ENCODE measurements around the gene NDUFS5. TPM values are rescaled to one million over a fixed set of nuclear protein-coding genes. Genes with fewer than 3 reads are reported as not detected.
A peak's percentile ranks its signal among the peaks of the same experiment; 100 is the strongest.

NDUFS5 gene
- total RNA-seq, 1 experiment from 2014 or later = 316 TPM

- intact Hi-C loops (cut with micrococcal nuclease; ENCODE audit: unreplicated experiment) (no loop called here), in situ Hi-C loops (cut with HindIII; ENCODE audit: low pct_unique_long_range_greater_than_20kb, low sequenced_read_pairs) (no loop called here)
- ATAC-seq = peak; percentile 37; the same call in 1 of the 2 replicates
- CTCF ChIA-PET = interaction anchor here (0.6 to 0.7 kb wide), 2 partner anchors 44 to 125 kb away, joined by 3 to 4 read pairs; no protein-coding TSS in a partner anchor
- DNase-seq (ENCODE audit: low read depth, low spot score) = no peak
- Histone ChIP-seq H3K36me3 (ENCODE audit: control insufficient read depth, insufficient read depth, low read length) (no peaks in the 10 kb centered on the region), H3K4me1 (ENCODE audit: control insufficient read depth, insufficient read depth, low read length) (no peaks in the 10 kb centered on the region), H3K4me3 (ENCODE audit: low read depth in 2 of 2, low read length in 2 of 2) (no peak overlapping the region), H3K9me3 (ENCODE audit: control insufficient read depth, insufficient read depth, low read depth, low read length) (no peaks in the 10 kb centered on the region), H3K27ac (ENCODE audit: low read length) (no peak overlapping the region), H3K27me3 (ENCODE audit: control insufficient read depth, insufficient read depth, low read length) (peaks cover 4% of the 10 kb centered on the region; the same call in 1 of the 2 replicates)
- POLR2A ChIA-PET = no interaction called here
- BruUV-seq (replicated peaks) = no TSS peak
- TF ChIP-seq TCF7L2 (IDR thresholded peaks at IDR 0.05; ENCODE audit: low read depth, low read length) (no peak), CTCF (IDR thresholded peaks at IDR 0.05) (no peak), REST (IDR thresholded peaks at IDR 0.05; ENCODE audit: insufficient read depth in 1 of 2, low read depth in 2 of 2, low read length in 1 of 2) (no peak), POLR2AphosphoS5 (IDR thresholded peaks at IDR 0.05; ENCODE audit: low read depth, low read length) (no peak), SIN3A (IDR thresholded peaks at IDR 0.05; ENCODE audit: borderline replicate concordance, insufficient read depth, low read depth, low read length) (no peak)
Measured at GRCh38 chr1:39082811-39083576, 56.8 kb downstream of the NDUFS5 start.

GRCh38 chr1:39084191-39084590, 58.0 kb downstream of the NDUFS5 start:
- Histone ChIP-seq H3K9me3 (ENCODE audit: control insufficient read depth, insufficient read depth, low read depth, low read length) (no peaks in the 10 kb centered on the region), H3K4me1 (ENCODE audit: control insufficient read depth, insufficient read depth, low read length) (no peaks in the 10 kb centered on the region), H3K36me3 (ENCODE audit: control insufficient read depth, insufficient read depth, low read length) (no peaks in the 10 kb centered on the region), H3K4me3 (ENCODE audit: low read depth in 2 of 2, low read length in 2 of 2) (no peak overlapping the region), H3K27me3 (ENCODE audit: control insufficient read depth, insufficient read depth, low read length) (peaks cover 4% of the 10 kb centered on the region; the same call in 1 of the 2 replicates), H3K27ac (ENCODE audit: low read length) (no peak overlapping the region)
- DNase-seq (ENCODE audit: low read depth, low spot score) (no peak), ATAC-seq (no peak)
- TF ChIP-seq CTCF (IDR thresholded peaks at IDR 0.05) (no peak), REST (IDR thresholded peaks at IDR 0.05; ENCODE audit: insufficient read depth in 1 of 2, low read depth in 2 of 2, low read length in 1 of 2) (no peak), SIN3A (IDR thresholded peaks at IDR 0.05; ENCODE audit: borderline replicate concordance, insufficient read depth, low read depth, low read length) (no peak), POLR2AphosphoS5 (IDR thresholded peaks at IDR 0.05; ENCODE audit: low read depth, low read length) (no peak), TCF7L2 (IDR thresholded peaks at IDR 0.05; ENCODE audit: low read depth, low read length) (no peak)
- no TSS peak for BruUV-seq (replicated peaks)
- intact Hi-C loops (cut with micrococcal nuclease; ENCODE audit: unreplicated experiment) = no loop called here
- ChIA-PET CTCF (no interaction called here), POLR2A (no interaction called here)
- in situ Hi-C loops (cut with HindIII; ENCODE audit: low pct_unique_long_range_greater_than_20kb, low sequenced_read_pairs) = no loop called here

Measured in Panc1 (cell line).